H7 (cell line): ENCODE data around the gene GJD4. TPM values are rescaled to one million over a fixed set of nuclear protein-coding genes. Genes with fewer than 3 reads are reported as not detected.

Experiments used
- DNase-seq: peaks from one replicate; pipeline ENCODE4 v3.0.0; 2012
- H3K27me3 ChIP-seq: 2 replicates; pipeline ENCODE4 v1.6.0; 2011; ENCODE audit warnings: mild to moderate bottlenecking, low read length; ENCODE audit not compliant: control insufficient read depth, insufficient read depth
- H3K36me3 ChIP-seq: replicated peaks from 2 replicates; pipeline ENCODE4 v1.5.1; 2011; ENCODE audit warnings: low read length; ENCODE audit not compliant: control insufficient read depth, insufficient read depth
- H3K4me3 ChIP-seq: 2 replicates; pipeline ENCODE4 v1.5.1; 2011; ENCODE audit warnings: low read depth, mild to moderate bottlenecking, control low read depth, low read length, moderate library complexity; ENCODE audit not compliant: insufficient read depth
- total RNA-seq: library from RNA; depleted of rRNA; stranded (reverse); fragments of >200 nt; shearing (Covaris generic); gene quantifications from 2 replicates; pipeline ENCODE4 v1.2.3, GENCODE V29; 2014; rRNA removed

The GJD4 gene, protein sequence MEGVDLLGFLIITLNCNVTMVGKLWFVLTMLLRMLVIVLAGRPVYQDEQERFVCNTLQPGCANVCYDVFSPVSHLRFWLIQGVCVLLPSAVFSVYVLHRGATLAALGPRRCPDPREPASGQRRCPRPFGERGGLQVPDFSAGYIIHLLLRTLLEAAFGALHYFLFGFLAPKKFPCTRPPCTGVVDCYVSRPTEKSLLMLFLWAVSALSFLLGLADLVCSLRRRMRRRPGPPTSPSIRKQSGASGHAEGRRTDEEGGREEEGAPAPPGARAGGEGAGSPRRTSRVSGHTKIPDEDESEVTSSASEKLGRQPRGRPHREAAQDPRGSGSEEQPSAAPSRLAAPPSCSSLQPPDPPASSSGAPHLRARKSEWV
- not detected in 2 replicates for total RNA-seq

GRCh38 chr10:35605191-35605590 lies at the start of gene GJD4:
GJD4 (plus strand) TSS chr10:35605341; CDS start chr10:35605568, 227 bp downstream.
- H3K4me3 ChIP-seq: no peak within 1 kb of the TSS
- no peak for DNase-seq
- no peaks in the 10 kb centered on the region for H3K36me3 ChIP-seq
- H3K27me3 ChIP-seq: no peaks in the 10 kb centered on the region

GRCh38 chr10:35555962-35556930 lies 48.9 kb upstream of the GJD4 start:
- H3K36me3 ChIP-seq: no peaks in the 10 kb centered on the region
- no peak for DNase-seq
- H3K4me3 ChIP-seq: no peak overlapping the region
- H3K27me3 ChIP-seq: no peaks in the 10 kb centered on the region

DNA sequence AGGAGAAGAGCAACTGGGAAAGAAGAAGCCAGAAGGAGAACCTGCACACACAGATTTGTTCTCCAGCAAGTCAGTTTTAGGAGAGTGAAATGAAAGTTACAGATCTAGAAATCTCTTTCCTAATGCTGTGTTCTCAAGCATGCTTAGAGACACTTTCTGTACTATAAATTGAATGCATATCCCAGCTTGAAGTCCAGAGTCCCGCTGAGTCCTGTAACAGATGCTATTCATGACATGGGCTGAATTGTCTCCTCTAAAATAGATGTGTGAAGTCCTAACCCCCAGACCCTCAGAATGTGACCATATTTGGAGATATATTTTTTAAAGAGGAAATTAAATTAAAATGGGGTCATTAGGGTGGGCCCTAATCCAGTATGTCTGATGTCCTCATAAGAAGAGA lies 46.9 kb upstream of the GJD4 start:
- Histone ChIP-seq H3K27me3 (no peaks in the 10 kb centered on the region), H3K4me3 (no peak overlapping the region), H3K36me3 (no peaks in the 10 kb centered on the region)
- DNase-seq: no peak

GRCh38 chr10:35559416-35559815 lies 45.7 kb upstream of the GJD4 start:
- H3K36me3 ChIP-seq: no peaks in the 10 kb centered on the region
- H3K27me3 ChIP-seq: no peaks in the 10 kb centered on the region
- DNase-seq: no peak
- no peak overlapping the region for H3K4me3 ChIP-seq

GRCh38 chr10:35561715-35562114 lies 43.4 kb upstream of the GJD4 start:
- H3K27me3 ChIP-seq: no peaks in the 10 kb centered on the region
- no peak overlapping the region for H3K4me3 ChIP-seq
- no peaks in the 10 kb centered on the region for H3K36me3 ChIP-seq
- DNase-seq: no peak

DNA sequence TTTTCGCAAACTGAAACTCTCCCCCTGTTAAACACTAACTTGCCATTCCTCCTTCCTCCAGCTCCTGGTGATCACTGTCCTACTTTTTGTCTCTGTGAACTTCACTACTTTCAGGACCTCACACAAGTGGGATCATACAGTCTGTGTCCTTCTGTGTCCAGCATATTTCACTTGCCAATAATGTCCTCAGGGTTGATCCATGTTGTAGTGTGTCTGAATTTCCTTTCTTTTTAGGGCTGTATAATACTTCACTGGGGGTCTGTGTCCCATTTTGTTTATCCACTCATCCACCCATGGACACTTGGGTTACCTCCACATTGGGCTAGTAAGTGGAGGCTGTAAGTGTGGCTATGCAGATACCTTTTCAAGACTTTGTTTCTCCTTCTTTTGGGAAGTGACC lies 42.7 kb upstream of the GJD4 start:
- H3K4me3 ChIP-seq: no peak overlapping the region
- no peaks in the 10 kb centered on the region for H3K36me3 ChIP-seq
- H3K27me3 ChIP-seq: no peaks in the 10 kb centered on the region
- no peak for DNase-seq

- H3K4me3 ChIP-seq: no peak overlapping the region
- H3K36me3 ChIP-seq: no peaks in the 10 kb centered on the region; the same call in 1 of the 2 replicates
- peak; percentile 85 for DNase-seq
- H3K27me3 ChIP-seq: no peaks in the 10 kb centered on the region
These were observed 41.8 kb upstream of the GJD4 start for GRCh38 chr10:35563261-35563891.

- Histone ChIP-seq H3K27me3 (no peaks in the 10 kb centered on the region), H3K4me3 (no peak overlapping the region), H3K36me3 (no peaks in the 10 kb centered on the region; the same call in 1 of the 2 replicates)
- no peak for DNase-seq
These were observed 40.7 kb upstream of the GJD4 start for GRCh38 chr10:35564341-35564968.

GRCh38 chr10:35565602-35566081 lies 39.5 kb upstream of the GJD4 start:
- Histone ChIP-seq H3K36me3 (no peaks in the 10 kb centered on the region; the same call in 1 of the 2 replicates), H3K27me3 (no peaks in the 10 kb centered on the region), H3K4me3 (no peak overlapping the region)
- DNase-seq: peak; percentile 34

GRCh38 chr10:35567951-35568350 lies 37.2 kb upstream of the GJD4 start:
- H3K36me3 ChIP-seq: no peaks in the 10 kb centered on the region; the same call in 1 of the 2 replicates
- H3K27me3 ChIP-seq: no peaks in the 10 kb centered on the region
- no peak overlapping the region for H3K4me3 ChIP-seq
- DNase-seq: no peak

DNA sequence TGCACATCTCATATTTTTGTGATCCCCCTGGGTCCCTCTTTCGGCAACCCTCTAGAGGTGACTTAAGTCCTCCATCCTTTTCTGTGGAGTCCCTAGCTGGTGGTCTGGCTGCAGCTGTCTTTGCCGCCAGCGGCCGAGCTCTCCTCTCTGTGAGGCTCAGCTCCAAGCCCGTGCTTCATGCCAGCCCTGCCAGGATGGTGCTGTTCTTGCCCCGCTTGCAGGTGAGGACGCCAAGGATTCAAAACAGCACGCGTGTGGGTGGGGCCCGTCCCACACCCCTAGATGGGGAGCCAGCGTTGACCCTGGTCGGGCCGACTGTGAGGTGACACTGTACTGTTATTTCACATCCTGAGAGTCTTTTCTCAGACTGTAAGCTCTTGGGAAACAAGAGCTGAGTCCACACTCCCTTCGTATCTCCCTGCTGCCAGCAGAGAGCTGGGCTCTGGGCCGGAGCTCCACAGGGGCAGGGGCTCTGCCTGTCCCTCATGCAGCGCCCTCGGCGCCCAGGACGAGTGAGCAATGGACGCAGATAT lies 36.6 kb upstream of the GJD4 start:
- no peak for DNase-seq
- Histone ChIP-seq H3K27me3 (no peaks in the 10 kb centered on the region), H3K4me3 (no peak overlapping the region), H3K36me3 (no peaks in the 10 kb centered on the region; the same call in 1 of the 2 replicates)

DNA sequence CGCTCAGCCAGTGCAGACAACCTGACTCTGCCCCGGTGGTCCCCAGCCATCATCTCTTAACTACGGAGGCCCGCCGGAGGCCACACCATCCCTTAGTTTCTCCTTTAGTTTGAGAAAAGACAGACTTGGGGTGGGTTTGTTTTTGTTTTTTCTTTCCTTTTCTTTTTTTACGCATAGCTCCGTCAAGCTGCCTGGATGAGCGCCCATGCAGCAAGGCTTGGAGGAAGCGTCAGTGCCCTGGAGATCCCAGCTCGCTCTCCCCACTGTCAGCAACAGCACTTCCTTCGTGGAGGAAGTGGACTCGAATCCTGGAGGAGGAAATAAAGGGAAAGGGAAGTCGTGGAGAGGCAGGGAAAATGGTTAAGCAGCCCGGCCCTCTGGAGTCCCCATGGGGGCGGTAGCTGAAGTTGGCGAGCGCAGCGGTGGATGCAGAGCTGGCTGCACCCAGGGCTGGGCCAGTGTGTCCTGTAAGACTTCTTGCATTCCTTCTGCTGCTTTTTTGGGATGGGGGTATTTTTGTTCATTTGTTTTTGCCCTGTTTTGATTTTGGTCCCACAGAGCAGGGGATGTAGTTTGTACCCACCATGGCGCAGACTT lies 35.9 kb upstream of the GJD4 start:
- H3K36me3 ChIP-seq: no peaks in the 10 kb centered on the region; the same call in 1 of the 2 replicates
- no peak for DNase-seq
- no peaks in the 10 kb centered on the region for H3K27me3 ChIP-seq
- no peak overlapping the region for H3K4me3 ChIP-seq

DNA sequence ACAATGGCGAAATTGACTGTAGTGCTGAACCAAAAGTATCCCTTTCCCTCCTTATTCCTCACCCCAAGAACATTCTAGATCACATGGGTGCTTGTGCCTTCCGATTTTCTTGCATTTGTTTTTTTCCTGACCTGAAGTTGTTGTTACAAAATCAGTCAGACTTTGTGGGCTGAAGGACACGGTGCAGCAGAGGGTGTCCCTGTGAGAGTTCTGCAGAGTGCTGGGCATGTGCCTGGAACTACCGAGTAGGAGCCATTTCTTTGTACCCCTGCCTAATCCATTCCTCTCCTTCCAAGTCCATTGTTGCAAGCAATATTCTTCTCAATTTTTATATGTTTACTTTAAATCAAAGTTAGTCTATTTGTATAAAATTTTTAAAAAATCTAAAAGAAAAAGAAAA lies 35.3 kb upstream of the GJD4 start:
- Histone ChIP-seq H3K4me3 (no peak overlapping the region), H3K36me3 (no peaks in the 10 kb centered on the region; the same call in 1 of the 2 replicates), H3K27me3 (no peaks in the 10 kb centered on the region)
- DNase-seq: no peak
